Measurements from ENCODE around the gene SMIM9.
"Not testable (repeated sequence)": the region's sequence is repeated elsewhere in the genome, so short reads cannot be mapped to it uniquely, and the experiment has no call there.

SMIM9 gene

DNA sequence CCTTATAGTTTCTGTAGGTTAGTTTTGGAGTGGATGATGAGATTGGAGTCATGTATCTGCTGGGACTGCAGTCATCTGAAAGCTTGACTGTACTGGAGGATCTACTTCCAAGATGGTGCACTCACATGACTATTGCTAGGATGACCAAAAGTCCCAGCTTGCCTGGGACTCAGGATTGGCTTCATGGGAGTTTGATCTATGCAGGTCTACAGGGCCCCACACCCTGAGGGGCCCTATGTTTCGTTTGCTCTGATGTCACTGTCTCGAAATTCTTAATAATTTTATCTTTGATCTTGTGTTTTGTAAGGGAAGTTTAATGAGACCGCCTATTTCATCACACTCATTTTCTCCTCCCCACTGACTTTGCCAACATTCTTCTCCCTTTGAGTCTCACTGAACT is at the start of gene SMIM9:
Gene SMIM9, minus strand, starts transcription at position 101 of the 400 bp plus-strand sequence. CDS start 3,806 bp downstream, outside the sequence.
- DNase-seq, result no peak

DNA sequence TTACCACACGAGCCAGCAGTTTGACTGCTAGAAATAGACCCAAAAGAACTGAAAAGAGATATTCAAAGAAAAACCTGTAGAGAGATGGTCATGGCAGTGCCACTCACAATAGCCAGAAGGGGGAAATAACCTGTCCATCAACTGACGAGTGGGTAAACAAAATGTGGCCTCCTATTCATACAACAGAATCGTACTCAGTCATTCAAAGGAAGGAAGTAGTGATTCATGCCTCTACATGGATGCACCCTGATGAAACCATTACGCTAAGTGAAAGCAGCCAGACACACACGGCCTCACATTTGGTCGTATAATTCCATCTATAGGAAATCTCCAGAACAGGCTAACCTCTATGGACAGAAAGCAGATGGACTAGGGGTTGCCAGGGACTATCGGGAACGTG is 49.6 kb upstream of the SMIM9 start:
- not testable (repeated sequence) for DNase-seq

DNA sequence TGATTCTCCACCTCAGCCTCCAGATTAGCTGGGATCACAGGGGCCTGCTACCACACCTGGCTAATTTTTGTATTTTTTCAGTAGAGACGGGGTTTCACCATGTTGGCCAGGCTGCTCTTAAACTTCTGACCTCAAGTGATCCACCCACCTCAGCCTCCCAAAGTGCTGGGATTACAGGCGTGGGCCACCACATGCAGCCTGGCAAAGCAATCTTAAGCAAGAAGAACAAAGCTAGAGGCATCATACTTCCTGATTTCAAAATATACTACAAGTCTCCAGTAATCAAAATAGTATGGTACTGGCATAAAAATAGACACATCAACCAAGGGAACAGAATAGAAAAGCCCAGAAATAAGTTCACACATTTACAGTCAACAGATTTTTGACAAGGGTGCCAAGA is 38.9 kb upstream of the SMIM9 start:
- no peak for DNase-seq

DNA sequence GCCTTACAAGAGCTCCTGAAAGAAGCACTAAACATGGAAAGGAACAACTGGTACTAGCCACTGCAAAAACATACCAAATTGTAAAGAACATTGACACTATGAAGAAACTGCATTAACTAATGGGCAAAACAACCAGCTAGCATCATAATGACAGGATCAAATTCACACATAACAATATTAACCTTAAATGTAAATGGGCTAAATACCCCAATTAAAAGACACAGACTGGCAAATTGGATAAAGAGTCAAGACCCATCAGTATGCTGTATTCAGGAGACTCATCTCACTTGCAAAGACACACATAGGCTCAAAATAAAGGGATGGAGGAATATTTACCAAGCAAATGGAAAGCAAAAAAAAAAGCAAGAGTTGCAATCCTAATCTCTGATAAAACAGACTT is 34.1 kb upstream of the SMIM9 start:
- DNase-seq, result not testable (repeated sequence)

DNA sequence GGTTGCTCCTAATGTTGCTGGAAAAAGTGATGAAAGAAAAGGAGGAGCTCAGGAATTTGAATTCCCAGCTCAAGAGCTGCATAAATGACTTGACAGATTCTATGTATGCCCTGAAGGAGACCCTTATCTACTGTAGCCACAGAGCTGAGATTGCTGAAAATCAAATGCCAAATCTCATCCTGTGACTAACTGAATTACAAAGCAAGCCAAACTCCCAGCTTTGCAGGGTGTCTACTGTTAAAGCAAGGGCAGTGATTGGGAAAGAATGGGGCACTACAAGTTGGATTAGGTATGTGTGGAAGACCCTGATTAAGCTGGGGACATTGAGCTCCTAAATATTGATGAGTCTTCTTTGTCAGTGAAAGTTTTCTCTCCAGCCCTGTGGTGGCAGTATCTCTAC is 20.8 kb upstream of the SMIM9 start:
- no peak for DNase-seq

DNA sequence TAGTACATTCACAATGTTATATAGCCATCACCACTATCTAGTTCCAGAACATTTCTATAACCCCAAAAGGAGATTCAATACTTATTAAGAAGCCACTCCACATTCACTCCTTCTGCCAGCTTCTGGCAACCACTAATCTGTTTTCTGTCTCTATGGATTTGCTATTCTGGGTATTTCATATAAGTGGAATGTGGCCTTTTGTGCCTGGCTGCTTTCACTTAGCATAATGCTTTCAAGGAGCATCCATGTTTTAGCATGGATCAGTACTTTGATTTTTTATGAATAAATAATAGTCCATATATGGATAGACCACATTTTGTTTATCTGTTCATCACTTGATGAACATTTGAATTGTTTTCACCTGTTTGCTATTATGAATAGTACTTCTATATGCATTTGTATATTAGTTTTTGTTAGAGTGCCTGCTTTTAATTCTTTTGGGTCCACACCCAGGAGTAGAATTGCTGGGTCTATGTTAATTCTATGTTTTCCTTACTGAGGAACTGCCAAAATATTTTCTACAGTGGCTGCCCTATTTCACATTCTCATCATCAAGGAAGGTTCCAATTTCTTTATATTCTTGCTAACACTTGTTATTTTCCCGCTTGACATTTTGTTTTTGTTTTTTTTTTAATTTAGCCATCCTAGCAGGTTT is 16.6 kb upstream of the SMIM9 start:
- no peak for DNase-seq

DNA sequence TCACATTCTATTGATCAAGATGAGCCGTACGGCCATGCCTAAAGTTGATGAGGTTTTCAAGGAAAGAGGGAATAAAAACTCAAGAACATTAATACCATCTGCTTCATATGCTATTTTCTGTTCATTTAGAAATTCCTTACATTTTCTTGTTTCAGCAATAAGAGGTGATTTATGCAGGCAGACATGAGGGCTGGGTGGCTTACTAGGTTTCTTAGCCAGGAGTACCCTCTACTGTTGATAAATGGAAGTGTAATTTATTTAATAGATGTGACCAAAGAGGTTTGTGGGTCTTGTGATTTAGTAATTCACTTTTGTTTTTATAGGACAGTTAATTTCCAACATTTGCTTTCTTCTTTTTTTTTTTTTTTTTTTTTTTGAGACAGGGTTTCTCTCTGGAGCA is 6.4 kb upstream of the SMIM9 start:
- DNase-seq, result peak in 1 of 2 donors; percentile 43

DNA sequence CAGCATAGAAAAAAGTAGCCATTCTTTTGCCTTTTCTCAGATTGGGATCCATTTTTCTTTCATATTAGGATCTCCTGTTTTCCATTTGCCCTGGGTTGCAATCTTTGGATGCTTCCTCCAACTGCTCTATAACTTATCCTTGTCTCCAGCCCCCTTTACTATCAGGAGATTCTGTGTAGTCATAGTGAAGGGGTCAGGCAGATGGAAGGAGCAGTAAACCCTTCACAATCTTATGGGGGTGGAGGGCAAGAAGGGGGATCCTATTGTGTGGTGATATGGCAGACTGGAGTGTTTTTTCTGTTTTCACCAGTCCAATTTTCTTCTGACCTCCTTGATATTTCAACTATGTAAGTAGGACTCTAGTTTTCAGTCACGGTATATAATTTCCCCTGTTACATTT is 1.7 kb upstream of the SMIM9 start:
- DNase-seq, result no peak

DNA sequence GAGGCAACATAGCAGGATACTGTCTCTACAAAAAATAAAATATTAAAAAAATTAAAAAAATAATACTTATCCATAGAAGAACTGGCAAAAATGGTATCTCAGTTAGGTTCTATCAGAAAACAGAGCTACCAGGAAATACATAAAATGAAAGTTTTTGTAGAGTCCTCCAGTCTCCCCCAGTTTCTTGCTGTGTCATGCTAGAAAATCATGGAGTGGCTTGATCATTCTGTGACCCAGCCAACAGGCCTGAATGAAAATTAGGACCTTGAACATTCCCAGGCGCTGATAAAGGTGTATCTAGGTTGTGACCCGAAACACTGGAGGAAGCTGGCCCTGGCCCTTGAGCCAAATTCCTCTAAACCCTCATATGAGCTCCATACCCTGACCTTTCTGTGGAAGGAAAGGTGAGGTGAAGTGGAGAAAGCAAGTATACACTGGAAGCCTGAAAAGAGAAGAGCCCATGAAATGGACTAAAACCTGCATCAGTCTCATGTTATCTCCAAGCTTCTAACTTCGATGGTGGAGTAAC is 652 bp downstream of the SMIM9 start:
- DNase-seq, result no peak

DNA sequence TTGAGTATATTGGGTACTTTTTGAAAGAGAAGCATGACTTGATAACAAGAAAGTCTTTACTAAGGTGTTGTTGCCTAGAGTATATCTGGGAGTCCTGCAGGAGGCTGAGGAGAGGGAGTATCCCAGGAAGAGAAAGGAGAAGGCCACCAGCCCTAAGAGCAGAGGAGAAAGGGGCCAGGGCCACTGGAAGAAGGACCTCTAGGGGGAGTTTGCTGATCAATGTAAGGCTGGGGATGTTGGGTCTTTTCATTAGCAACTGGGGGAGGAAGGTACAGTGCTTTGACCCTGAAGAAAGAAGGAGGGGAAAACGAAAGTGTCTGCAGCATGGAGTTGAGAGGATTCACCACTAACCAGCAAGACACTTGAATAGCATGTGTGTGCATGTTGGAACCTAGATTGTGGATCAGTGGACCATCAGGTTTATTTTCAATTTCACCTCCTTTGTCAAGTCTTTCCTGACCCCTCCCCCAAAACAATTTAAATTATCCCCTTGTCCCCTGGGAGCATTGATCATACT is 4.5 kb downstream of the SMIM9 start:
- no peak for DNase-seq

DNA sequence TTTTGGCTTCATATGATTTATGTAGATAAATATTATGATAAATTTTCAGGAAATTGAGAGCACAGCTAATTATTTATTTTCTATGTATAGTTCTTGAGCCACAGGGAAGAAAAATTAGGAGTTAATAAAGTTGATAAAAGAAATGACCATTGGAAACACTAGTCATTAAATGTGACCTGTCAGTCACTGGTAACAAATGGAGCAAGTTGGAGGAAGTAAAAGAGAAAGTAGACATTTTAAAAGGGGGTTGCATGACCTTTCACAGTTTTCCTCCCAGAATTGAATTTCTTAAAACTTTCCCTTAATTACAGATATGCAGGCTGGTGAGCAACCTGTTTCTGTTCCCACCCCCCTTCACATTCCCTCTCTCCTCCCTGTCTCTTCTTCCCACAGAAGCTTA is 5.3 kb downstream of the SMIM9 start:
- DNase-seq, result no peak

DNA sequence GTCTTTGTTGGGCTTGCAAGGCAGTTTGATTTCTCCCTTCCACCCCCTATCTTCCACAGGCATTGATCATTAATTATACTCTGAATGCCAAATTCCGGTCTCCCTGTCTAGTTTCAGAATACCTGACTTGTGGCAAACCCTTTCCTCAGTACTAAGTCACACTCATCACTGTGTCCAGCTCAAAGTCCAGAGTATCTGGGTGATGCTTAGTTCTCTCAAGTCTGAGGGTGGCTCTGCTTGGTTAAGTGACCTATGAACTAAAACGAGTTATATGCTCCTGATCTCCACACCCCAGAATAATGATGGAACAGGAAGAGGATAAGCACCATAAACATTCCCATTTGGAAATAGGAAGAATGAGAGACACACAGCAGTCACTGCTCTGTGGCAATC is 6.5 kb downstream of the SMIM9 start:
- DNase-seq, result no peak

DNA sequence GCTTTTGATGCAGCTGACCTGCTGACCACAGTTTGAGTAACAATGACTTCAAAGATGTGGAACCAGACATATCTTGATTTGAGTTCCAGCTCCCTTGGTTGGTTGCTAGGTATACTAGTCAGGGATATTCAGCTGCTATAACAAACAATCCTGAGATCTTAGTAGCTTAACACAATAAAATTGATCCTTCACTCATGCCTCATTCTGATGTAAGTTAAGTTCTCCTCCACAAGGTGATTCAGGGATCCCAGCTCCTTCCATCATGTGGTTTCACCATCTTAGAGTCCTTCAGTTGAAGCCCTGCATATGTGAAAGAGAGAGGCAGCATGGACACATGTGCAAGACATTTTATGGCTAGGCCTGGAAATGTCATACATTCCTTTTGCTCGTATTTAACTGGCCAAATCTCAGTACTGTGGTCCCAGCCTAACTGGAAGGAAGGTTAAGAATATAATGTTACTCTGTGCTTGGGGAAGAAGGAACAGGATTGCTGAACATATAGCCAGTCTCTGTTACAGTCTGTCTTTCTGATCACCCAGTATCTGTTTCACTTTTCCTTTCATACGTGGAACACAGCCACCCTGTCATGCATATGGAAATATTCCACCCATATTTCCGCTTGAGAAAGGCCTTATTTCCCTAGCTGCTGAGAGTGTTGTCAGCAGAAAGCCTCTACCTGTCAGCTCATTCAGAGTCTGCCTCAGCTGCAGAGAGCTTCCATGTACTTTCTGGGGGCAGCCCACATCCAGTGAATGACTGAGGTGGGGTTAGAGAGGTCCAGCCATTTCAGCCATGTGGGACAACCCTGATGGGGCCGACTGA is 7.1 kb downstream of the SMIM9 start:
- DNase-seq, result peak in 1 of 2 donors; percentile 22

DNA sequence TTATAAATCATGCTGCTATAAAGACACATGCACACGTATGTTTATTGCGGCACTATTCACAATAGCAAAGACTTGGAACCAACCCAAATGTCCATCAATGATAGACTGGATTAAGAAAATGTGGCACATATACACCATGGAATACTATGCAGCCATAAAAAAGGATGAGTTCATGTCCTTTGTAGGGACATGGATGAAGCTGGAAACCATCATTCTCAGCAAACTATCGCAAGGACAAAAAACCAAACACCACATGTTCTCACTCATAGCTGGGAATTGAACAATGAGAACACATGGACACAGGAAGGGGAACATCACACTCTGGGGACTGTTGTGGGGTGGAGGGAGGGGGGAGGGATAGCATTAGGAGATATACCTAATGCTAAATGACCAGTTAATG is 8.9 kb downstream of the SMIM9 start:
- not testable (repeated sequence) for DNase-seq

DNA sequence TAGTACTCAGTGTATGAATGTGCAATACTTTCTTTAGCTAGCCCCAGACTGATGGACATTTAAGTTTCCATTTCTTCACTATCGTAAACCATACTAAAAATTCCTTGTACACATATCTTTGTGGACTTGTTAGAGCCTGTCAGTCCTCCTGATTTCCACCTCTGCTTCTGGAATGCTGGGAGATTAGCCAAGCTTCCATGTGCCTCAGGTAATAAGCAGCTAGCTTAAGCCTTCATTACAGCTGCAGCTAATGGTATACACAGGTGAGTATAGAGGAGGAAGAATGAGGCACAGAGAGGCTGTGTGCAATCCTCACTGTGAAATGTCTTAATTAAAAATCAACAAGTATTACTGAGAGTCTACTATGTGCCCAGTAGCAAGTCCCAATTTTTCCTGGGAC is 9.8 kb downstream of the SMIM9 start:
- DNase-seq, result no peak

DNA sequence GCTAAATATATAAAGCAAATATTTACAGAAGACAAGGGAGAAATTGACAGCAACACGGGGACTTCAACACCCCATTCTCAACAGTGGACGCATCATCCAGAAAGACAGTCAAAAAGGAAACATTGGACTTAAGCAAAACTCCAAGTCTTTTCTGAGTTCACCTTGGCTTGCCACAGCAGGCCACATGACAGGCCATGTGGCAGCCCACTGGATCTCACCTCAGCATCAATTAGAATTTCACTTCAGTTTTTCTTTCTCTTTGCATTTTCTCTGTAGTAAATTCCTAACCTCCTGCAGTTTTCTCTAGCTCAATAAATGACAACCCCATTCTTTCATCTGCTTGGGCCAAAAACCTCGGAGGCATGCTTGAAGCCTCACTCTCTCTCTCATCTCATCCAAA is 12.4 kb downstream of the SMIM9 start:
- DNase-seq, result no peak

DNA sequence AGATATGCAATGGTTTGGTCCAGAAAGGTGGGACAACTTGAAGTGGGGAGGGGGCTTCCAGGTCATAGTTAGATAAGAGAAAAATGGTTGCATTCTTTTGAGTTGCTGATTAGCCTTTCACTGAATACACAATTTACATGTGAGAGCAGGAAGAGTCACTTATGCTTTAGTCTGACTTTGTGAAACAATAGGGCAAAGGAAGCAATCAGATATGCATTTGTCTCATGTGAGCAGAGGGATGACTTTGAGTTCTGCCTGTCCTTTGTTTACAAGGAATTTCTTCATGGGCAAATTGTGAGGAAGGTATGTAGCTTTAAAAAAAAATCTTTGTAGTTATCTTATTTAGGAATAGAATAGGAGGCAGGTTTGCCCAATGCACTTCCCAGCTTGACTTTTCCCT is 12.9 kb downstream of the SMIM9 start:
- DNase-seq, result no peak

DNA sequence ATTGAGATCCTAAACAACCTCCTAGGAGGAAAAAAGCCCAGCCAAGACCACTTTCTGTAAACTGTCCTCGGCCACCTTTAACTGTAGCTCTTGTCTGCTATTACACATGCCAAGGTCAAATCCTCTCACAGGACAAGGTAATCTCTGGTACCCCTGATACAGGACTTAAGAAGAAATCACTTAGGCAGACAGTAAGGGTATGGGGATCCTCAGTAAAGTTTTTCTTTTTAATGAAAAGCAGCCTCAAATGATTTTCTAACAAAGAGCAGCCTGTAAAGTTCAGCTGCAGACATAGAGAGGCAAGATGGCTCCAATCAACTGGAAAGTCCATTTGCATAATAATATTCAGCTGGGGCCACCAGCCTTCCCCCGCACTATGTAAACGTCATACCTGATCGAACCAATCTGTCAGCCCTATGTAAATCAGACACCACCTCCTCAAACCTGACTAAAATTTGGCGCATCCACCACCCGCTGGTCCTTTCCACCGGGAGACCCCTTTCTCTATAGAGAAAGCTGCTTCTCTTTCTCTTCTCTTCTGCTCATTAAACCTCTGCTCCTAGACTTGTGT is 14.6 kb downstream of the SMIM9 start:
- DNase-seq, result no peak

DNA sequence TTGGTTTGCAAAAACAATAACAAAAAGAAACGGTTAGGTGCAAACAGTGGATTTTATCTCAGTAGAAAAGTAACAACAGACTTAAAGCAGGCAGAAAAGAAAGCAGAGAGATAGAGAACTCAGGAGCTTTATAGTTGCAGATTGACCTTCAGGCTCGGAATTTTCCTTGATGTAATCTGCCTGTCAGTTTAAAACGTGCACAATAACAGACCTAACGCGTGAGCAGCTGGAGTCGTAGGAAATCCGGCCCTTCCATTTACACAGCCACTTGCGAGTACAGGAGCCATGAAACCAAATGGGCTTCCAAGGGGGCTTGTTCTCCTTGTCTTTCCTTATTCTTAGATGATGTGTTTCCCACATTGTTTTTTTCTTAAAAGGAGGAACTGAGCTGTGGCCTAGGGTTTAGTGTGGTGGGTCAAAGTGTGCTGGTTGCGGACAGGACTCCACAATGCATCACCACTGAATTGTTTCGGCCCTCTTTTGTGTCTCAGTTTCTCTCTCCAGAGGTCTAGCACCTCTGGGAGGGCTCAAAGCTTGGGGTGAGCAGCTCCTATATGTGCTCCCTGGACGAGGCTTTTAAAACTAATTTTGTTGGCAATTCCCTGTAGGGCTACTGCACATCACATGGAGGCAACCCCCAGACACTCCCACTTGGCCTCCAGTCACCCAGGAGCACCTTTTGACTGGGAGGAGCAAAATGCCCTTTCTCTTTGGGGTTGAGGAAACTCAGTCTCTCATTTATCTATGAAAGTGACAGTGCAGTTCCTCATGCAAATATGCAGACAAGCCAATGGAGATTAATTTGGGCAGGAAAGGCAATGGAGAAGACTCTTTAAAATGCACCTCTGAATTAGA is 15.3 kb downstream of the SMIM9 start:
- DNase-seq, result no peak

DNA sequence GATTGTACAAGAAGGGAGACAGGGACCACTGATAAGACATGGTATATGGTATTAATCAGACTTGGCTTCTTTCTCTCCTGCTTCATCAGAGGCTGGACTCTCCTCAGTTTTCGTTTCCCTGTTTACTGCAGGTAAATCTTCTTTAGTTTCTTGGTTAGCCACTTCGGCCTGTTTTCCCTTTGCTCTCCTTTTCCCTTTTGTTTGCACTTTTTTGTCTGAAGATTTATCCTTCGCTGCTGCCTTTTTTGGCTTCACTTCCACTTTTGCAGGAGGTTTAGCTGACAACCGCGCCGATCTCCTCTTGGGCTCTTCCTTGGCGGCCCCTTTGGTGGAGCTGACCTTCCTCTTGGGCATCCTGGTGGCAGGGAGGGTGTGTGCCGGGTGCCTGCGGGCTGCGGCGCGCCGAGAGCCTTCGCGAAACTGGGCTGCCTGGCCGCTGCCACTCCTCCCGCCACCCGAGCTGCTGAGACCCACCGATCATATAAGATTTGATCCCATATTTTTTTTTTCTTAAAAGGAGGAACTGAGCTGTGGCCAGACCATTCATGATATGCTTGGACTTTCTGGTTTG is 17.3 kb downstream of the SMIM9 start:
- not testable (repeated sequence) for DNase-seq

DNA sequence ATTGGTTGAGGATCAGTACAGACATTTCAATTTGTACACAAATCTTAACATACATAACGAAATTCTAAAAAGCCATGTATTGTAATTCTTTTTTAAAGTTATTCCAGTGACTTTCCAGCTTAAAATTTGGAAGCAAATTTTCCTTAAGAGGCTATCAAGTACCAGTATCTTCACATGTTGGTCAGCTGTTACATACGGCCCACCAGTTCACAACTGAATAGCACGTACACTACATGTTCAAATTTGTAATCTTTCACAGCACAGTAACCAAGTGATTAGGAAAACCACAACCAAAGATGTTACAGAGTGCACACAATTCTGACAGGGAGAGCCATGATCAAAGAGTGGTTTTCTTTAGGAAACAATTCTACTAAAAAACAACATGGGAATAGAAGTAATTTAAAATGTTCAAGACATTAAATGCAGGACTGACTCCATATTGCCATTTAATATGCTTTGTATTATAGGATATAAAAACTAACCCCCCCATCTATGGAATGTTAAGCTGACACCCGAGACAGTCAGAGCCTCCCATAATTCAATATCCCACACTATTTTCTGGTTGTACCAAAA is 18.1 kb downstream of the SMIM9 start:
- DNase-seq, result not testable (repeated sequence)

DNA sequence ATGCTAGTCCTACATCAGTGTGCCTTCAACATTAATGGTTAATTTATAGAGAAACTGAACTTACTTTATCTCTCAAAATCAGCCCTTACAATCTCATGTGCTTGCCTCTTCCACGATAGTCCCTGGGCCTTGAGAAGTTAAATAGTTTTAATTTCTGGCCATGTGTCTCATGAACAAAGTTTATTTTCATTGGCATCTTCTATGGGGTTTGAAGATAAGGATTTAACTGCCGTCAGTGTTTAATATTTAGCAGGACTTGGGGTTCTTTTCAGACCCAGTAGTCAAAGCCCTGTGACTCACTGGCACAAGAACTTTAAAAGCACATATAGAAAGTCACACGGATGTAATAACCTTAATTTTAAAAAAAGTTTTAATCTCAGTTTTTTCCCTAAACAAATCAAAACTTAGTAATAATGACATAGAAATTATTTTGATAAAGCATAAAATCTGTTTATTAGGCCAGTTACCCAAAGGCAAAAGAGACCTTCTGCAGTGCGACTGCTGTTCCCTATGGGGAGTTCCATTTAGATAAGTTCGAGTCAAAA is 19.1 kb downstream of the SMIM9 start:
- no peak for DNase-seq
